MM.1S (cell line): ENCODE results near the gene CTNND1.

ENCODE experiments used
- EZH2 ChIP-seq: fragments of 300-600 bp; sonication (generic); optimal IDR thresholded peaks from 2 replicates; pipeline ENCODE3; 2017; ENCODE audit warnings: low read depth, mild to moderate bottlenecking, antibody characterized with exemption, low read length, mixed read lengths
- EZH2phosphoT487 ChIP-seq: fragments of 300-600 bp; sonication (generic); IDR thresholded peaks from 2 replicates; pipeline ENCODE4 v1.6.1; 2018; ENCODE audit warnings: antibody characterized with exemption, low read length

DNA sequence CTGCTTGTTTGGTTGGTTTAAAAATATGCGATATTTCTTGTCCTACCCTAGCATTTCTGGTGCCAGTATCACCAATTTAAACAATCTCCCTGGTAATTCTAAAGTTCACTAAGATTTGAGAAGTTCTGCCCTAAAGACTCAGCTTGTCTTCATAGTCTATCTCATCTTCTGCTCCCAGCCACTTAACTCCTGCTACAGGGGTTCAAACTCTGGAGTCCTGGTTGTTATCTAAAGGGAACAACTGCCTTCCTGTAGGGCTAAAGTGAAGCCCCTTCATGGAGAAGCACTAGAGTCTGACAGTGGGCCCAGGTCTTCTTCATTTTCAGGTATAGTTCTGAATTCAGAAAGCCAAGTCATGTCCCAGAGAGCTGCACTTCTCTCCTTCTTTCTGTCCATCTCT is 73.2 kb downstream of the CTNND1 start:
- no peak for TF ChIP-seq EZH2phosphoT487
- no peak for TF ChIP-seq EZH2
